Femur (tissue), 1 donor: ENCODE results near the gene NBAS.

Experiments
- DNase-seq: peaks from one replicate; pipeline ENCODE4 v3.0.0-alpha.2; 2017

Gene NBAS

DNA sequence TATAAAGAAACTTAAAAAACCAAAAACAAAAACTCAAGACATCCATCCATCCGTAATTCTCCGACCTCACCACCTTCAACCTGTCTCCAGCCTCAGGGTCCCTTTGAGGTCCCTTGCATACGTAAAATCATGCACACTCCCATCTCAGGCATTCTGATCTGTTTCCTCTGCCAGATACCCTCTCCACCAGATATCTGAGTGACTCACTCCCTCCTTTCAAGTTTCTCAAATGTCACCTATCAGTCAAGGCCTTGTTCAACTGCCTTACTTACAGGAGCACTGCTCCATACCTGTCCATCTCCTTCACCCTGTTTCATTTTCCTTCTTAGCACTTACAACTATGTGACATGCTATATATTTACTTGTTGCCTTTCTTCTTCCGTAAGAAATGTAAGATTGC lies 369.3 kb downstream of the NBAS start:
- no peak for DNase-seq

DNA sequence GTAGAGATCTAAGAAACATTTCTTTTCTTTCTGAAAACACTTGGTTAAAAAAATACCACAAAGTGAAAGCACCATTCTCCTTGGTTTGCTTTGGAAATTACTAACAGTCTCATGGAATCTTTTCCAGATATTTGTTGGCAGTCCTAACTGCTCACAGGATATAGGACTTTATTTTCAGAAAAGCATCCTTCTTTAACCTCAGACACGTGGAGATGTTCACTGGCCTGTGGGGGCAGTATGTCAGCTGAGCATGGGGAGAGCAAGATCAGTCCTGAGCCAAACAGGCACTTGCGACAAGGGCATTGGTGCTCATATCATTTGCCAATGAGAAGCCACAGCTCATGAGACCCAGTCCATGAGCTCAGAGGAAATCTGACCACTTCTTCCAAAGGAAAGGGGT lies 371.9 kb downstream of the NBAS start:
- DNase-seq: no peak

GRCh38 chr2:15187702-15188101 lies 373.4 kb downstream of the NBAS start:
- no peak for DNase-seq

DNA sequence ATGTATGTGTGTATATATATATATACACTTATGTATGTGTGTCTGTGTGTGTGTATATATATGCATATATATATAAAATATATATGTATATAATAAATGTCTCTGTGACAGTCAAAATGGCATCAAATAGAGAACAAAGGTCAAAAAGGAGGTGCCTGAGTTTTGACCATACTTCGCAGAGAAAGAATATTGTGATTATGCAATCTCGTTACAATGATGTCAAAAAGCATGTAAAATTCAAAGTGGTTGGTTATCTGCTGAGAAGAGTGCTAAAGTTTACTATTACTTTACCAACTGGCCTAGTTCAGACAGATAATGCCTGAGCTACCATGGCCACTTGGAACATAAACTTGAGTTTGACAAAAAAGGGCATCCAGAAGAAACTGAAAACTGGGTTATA lies 375.0 kb downstream of the NBAS start:
- DNase-seq: no peak

DNA sequence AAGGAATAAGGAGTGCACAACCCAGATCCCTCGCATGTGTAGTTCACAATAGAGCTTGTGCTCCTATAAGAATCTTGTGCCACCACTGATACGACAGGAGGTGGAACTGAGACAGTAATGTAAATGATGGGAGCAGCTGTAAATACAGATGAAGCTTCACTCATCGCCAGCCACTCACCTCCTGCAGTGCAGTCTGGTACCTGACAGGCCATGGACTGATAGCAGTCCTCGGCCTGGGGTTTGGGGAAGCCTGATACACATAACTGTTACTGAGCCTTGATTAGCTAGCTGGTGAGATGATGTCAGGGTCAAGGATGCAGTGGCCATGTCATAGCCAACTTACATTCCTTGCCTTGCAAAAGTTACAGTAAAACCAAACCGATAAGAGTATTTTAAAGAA lies 376.6 kb downstream of the NBAS start:
- no peak for DNase-seq

DNA sequence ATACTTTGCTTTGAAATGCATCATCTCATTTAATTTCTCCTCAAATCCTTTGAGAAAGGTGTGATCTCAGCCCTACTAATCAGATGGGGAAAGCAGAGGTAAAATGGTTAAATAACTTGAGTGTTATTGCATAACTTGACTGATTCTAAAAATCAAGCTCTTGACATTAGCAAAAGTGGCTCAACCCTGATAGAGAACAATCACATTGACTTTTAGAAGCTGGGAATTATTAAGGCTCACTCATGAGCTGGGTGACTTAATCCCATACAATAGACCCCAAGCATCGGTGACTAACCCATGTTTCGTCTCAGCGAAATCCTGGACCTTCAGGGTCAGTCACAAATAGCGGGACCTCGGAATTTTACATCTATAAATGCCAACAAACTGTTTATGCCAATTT lies 378.9 kb downstream of the NBAS start:
- no peak for DNase-seq

- DNase-seq: no peak
Observed at GRCh38 chr2:15181092-15181745, 379.9 kb downstream of the NBAS start.

DNA sequence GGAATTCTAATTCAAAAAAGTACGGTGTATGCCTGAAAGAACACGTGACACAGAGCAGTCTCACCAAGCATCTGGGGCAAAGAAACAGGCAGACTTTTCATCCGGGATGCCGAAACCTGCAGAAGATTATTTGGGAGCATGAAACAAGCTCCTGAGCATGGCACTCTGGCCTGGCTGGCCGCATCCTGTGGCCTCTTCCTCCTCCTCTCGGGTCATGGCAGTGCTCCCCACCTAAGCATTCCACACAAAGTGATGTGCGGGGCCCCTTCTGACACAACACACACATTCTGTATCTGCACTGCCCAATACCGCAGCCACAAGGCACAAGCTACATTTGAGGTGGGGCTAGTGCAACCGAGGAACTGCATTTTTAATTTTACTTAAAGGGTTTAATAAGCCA lies 380.8 kb downstream of the NBAS start:
- DNase-seq: no peak

- no peak for DNase-seq
Observed at GRCh38 chr2:15178946-15179345, 382.2 kb downstream of the NBAS start.

GRCh38 chr2:15177103-15177502 lies 384.0 kb downstream of the NBAS start:
- no peak for DNase-seq

GRCh38 chr2:15176604-15177003 lies 384.5 kb downstream of the NBAS start:
- no peak for DNase-seq

GRCh38 chr2:15174567-15174966 lies 386.6 kb downstream of the NBAS start:
- DNase-seq: no peak

DNA sequence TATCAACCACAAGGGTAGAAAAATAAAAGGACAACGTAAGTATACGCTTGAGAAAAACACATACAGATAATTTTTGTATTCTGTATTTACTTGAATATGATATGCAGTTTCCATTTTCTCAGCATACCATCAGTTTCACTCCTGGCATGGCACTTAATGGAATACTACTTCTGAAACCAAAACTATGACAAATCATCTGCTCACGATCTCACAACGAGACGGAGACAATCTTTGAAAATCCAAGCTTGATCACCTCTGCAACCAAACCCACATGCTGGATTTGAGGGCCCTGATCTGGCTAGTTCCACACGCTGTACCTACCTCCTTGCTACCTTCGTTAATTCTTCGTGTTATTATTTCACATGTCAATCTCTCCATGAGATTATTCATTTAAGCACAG lies 387.6 kb downstream of the NBAS start:
- DNase-seq: no peak

GRCh38 chr2:15172825-15173224 lies 388.3 kb downstream of the NBAS start:
- DNase-seq: no peak

GRCh38 chr2:15170070-15170775 lies 390.9 kb downstream of the NBAS start:
- no peak for DNase-seq

DNA sequence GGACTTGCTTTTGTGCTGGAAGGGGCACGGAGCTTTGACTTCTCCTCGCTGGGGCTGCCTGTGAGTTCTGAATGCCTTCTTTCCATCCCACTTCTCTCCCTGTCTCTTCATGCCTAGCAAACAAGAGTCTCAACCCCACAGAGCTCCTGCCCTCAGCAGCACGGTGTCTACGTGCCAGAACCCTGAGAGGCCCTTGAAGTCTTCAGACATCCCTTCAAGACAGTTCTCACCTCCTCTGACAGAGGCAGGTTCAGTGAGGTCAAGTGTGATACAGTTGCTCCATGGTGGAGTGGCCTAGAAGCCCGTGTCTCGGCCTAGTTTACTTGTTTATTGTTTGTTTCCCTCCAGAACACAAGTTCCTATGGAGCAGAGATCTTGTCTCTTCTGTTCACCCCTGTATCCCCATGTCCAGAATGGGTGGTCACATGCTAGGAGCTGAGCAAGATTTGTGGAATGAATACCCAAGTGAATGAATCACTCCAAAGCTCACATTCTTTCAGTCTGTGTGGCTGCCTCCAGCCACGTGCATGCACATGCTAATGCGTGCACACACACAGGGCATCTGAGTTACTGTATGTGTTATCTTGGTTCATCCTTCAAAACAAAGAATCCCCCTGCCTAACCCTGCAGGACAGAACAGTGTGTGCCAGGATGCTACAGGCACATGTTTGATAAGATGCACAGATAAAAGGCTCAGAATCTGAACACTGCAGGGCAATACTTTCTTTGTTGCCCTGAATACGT lies 391.6 kb downstream of the NBAS start:
- no peak for DNase-seq

GRCh38 chr2:15168116-15168515 lies 393.0 kb downstream of the NBAS start:
- no peak for DNase-seq

GRCh38 chr2:15166878-15167277 lies 394.3 kb downstream of the NBAS start:
- no peak for DNase-seq

GRCh38 chr2:15163326-15163725 lies 397.8 kb downstream of the NBAS start:
- DNase-seq: no peak

GRCh38 chr2:15162620-15163019 lies 398.5 kb downstream of the NBAS start:
- no peak for DNase-seq

DNA sequence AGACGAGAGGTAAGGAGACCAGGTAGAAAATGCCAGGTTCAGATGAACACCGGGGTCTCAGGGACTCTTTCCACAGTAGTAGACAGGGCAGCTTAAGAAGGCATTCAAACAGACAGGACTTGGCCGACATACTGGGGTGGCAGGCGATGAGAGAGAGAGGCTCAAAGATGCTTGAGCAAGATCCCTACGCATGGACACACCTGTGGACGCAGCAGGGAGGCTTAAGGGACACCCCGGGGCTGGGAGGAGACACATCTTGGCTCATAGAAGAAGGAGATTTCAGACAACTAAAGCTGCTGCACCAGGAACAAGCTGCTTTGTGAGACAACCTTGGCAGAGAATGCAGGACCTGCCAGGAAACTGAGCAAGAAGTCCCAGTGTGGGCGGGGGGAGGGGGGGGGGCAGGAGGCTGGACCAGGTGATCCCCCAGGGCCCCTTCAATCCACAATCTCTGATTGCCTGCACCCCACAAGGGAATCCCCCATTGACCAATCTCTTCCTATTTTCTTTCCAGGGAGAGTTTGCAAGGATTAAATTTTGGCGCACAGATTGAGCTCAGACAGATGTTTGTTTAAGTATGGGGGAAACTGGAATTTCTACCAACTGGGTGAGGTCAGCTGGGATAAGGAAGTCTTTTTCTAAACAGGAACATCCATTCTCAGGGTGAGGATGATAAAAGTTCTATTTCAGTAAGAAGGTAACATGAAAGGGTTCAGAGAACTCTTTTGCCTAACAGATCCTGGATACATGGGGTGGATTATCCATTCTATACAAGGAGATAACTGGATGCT lies 400.7 kb downstream of the NBAS start:
- DNase-seq: no peak

DNA sequence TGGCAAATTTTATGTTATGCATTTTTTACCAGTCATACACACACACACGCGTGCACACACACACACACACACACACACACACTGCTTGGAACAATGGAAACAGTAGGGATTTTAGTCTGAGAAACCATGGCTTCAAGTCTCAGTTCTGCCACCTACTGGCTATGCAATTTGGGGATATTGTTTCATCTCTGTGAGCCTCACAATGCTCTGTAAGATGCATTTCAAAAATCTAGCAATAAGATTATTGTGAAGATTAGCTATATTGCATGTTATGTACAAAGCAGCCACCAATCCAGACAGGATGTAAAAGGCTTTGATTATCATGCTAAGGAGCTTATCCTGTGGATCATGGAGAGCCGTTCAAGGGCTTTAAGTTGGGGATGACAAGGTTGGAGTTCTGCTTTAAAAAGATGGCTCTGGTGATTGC lies 401.4 kb downstream of the NBAS start:
- no peak for DNase-seq

GRCh38 chr2:15159206-15159605 lies 401.9 kb downstream of the NBAS start:
- no peak for DNase-seq
